GM12878 (cell line): ENCODE data around the gene IFT122. TPM values are rescaled to one million over a fixed set of nuclear protein-coding genes. Genes with fewer than 3 reads are reported as not detected.
A peak's percentile ranks its signal among the peaks of the same experiment; 100 is the strongest.

ENCODE experiments used
- CEBPB ChIP-seq, 2 experiments: fragments of 150-350 bp in 1 of 2; IDR thresholded peaks; 2 replicates each; pipeline ENCODE4 v1.6.1; 2012 to 2014; ENCODE audit warnings: low read depth in 2 of 2, low read length in 2 of 2, borderline replicate concordance in 1 of 2, inconsistent platforms in 1 of 2
- CHD2 ChIP-seq: IDR thresholded peaks from 2 replicates; pipeline ENCODE4 v1.6.1; 2011; ENCODE audit warnings: low read depth, low read length, improper control_type of control experiment, borderline replicate concordance
- CREB1 ChIP-seq: IDR thresholded peaks from 2 replicates; pipeline ENCODE4 v1.6.1; 2012; ENCODE audit warnings: low read depth, mild to moderate bottlenecking, inconsistent platforms
- CUX1 ChIP-seq: IDR thresholded peaks from 2 replicates; pipeline ENCODE4 v1.6.1; 2012; ENCODE audit warnings: improper control_type of control experiment, low read depth, low read length; ENCODE audit not compliant: insufficient replicate concordance
- HCFC1 ChIP-seq: fragments of 150-350 bp; IDR thresholded peaks from 2 replicates; pipeline ENCODE4 v1.6.1; 2014; ENCODE audit warnings: low read length
- MEF2B ChIP-seq: fragments of 450-650 bp; IDR thresholded peaks from 2 replicates; pipeline ENCODE4 v1.6.1; 2018; ENCODE audit warnings: mild to moderate bottlenecking, moderate library complexity; ENCODE audit not compliant: partially characterized antibody, poor library complexity, severe bottlenecking
- NR2C2 ChIP-seq: IDR thresholded peaks from 2 replicates; pipeline ENCODE4 v1.6.1; 2011; ENCODE audit warnings: borderline replicate concordance, low read depth; ENCODE audit not compliant: control insufficient read depth, insufficient read length
- PAX8 ChIP-seq: fragments of 450-650 bp; IDR thresholded peaks from 2 replicates; pipeline ENCODE4 v1.6.1; 2017; ENCODE audit warnings: mild to moderate bottlenecking, moderate library complexity
- RAD51 ChIP-seq: fragments of 450-650 bp; IDR thresholded peaks from 2 replicates; pipeline ENCODE4 v1.6.1; 2016; ENCODE audit warnings: moderate library complexity, mild to moderate bottlenecking, inconsistent platforms
- RBBP5 ChIP-seq: fragments of 200-600 bp; sonication (generic); conservative IDR thresholded peaks from 2 replicates; pipeline ENCODE4 v1.6.1; 2016
- TCF3 ChIP-seq: IDR thresholded peaks from 2 replicates; pipeline ENCODE4 v1.6.1; 2012; ENCODE audit warnings: low read depth, mild to moderate bottlenecking, low read length, borderline replicate concordance; ENCODE audit not compliant: insufficient read depth
- YBX1 ChIP-seq: fragments of 450-650 bp; IDR thresholded peaks from 2 replicates; pipeline ENCODE4 v1.6.1; 2016; ENCODE audit warnings: antibody characterized with exemption
- polyA plus RNA-seq, 11 experiments: library from polyadenylated mRNA; depleted of rRNA in 4 of 11; unstranded in 6 of 11; stranded (reverse) in 5 of 11; fragments of >200 nt; fragmentation: Nextera tagmentation in 4 of 11; fragmentation: Illumina TruSeq in 1 of 11; extraction: Ambion mirVana in 4 of 11; extraction: Trizol in 1 of 11; gene quantifications; 1 replicate in 1 of 11; 2 replicates in 10 of 11; pipeline versions ENCODE4 v1.2.1 to v1.2.3, GENCODE V29; 2011 to 2016; ENCODE audit warnings: inconsistent platforms in 2 of 11, missing spikeins in 2 of 11, low read depth in 1 of 11
- total RNA-seq, 4 experiments: library from RNA; depleted of rRNA in 3 of 4; stranded (reverse); fragments of >200 nt in 3 of 4; fragmentation: Illumina TruSeq in 1 of 4; extraction: Trizol in 1 of 4; gene quantifications; 2 replicates each; pipeline versions ENCODE4 v1.2.1 to v1.2.3, GENCODE V29; 2013 to 2021
- TF ChIP-seq, protein P1 (sequence below): fragments of 450-650 bp; conservative IDR thresholded peaks from 2 replicates; pipeline ENCODE4 v1.6.1; 2017; ENCODE audit warnings: mild to moderate bottlenecking, moderate library complexity
- TF ChIP-seq, protein P2 (sequence below): IDR thresholded peaks from 2 replicates; pipeline ENCODE4 v1.6.1; 2012; ENCODE audit warnings: mild to moderate bottlenecking, low read depth, low read length

The IFT122 gene
- total and polyA plus RNA-seq, 10 of the 15 experiments (the other 5 are each of a cell fraction or from before 2014, with no cell fraction given) = 1.8 to 19.2 (median 8.4) TPM

GRCh38 chr3:129439817-129440617 is at the start of gene IFT122, which contains the start of gene MBD4 (continued):
- no peak for TF ChIP-seq CUX1
- TF ChIP-seq, protein P1, sequence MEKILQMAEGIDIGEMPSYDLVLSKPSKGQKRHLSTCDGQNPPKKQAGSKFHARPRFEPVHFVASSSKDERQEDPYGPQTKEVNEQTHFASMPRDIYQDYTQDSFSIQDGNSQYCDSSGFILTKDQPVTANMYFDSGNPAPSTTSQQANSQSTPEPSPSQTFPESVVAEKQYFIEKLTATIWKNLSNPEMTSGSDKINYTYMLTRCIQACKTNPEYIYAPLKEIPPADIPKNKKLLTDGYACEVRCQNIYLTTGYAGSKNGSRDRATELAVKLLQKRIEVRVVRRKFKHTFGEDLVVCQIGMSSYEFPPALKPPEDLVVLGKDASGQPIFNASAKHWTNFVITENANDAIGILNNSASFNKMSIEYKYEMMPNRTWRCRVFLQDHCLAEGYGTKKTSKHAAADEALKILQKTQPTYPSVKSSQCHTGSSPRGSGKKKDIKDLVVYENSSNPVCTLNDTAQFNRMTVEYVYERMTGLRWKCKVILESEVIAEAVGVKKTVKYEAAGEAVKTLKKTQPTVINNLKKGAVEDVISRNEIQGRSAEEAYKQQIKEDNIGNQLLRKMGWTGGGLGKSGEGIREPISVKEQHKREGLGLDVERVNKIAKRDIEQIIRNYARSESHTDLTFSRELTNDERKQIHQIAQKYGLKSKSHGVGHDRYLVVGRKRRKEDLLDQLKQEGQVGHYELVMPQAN = peak; percentile 93
- TF ChIP-seq CHD2 = peak; percentile 46; the same call in 1 of the 2 replicates
- TF ChIP-seq YBX1 = no peak
- TF ChIP-seq HCFC1 = peak; percentile 56
- TF ChIP-seq MEF2B = no peak
- TF ChIP-seq RBBP5 = no peak
- peak; percentile 49; the same call in 1 of the 2 replicates for TF ChIP-seq TCF3
- TF ChIP-seq RAD51 = no peak
- TF ChIP-seq CREB1 = peak; percentile 59
- TF ChIP-seq CEBPB (IDR thresholded peaks at IDR 0.05; ENCODE audit: borderline replicate concordance in 1 of 2, low read depth in 2 of 2, low read length in 2 of 2) = peak in 1 of 2 experiments; percentile 84; a peak in 1 of 4 replicates
- TF ChIP-seq PAX8 = no peak
- TF ChIP-seq, protein P2, sequence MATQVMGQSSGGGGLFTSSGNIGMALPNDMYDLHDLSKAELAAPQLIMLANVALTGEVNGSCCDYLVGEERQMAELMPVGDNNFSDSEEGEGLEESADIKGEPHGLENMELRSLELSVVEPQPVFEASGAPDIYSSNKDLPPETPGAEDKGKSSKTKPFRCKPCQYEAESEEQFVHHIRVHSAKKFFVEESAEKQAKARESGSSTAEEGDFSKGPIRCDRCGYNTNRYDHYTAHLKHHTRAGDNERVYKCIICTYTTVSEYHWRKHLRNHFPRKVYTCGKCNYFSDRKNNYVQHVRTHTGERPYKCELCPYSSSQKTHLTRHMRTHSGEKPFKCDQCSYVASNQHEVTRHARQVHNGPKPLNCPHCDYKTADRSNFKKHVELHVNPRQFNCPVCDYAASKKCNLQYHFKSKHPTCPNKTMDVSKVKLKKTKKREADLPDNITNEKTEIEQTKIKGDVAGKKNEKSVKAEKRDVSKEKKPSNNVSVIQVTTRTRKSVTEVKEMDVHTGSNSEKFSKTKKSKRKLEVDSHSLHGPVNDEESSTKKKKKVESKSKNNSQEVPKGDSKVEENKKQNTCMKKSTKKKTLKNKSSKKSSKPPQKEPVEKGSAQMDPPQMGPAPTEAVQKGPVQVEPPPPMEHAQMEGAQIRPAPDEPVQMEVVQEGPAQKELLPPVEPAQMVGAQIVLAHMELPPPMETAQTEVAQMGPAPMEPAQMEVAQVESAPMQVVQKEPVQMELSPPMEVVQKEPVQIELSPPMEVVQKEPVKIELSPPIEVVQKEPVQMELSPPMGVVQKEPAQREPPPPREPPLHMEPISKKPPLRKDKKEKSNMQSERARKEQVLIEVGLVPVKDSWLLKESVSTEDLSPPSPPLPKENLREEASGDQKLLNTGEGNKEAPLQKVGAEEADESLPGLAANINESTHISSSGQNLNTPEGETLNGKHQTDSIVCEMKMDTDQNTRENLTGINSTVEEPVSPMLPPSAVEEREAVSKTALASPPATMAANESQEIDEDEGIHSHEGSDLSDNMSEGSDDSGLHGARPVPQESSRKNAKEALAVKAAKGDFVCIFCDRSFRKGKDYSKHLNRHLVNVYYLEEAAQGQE = peak; percentile 27; the same call in 1 of the 2 replicates
- TF ChIP-seq NR2C2 = no peak
